GM10266 (cell line): ENCODE measurements around the gene TMEM132A.

Experiments used
- DNase-seq: peaks from one replicate; pipeline ENCODE4 v3.0.0; 2012; ENCODE audit errors: extremely low spot score
- CTCF ChIP-seq: IDR thresholded peaks from 2 replicates; pipeline ENCODE4 v1.5.1; 2012; ENCODE audit warnings: mild to moderate bottlenecking, low read depth; ENCODE audit not compliant: control insufficient read depth, insufficient read depth; ENCODE audit errors: missing control alignments

Gene TMEM132A

GRCh38 chr11:60934790-60935605 lies 10.7 kb downstream of the TMEM132A start:
- TF ChIP-seq CTCF = no peak
- DNase-seq = no peak

GRCh38 chr11:60935676-60936442 lies 11.6 kb downstream of the TMEM132A start:
- DNase-seq = no peak
- TF ChIP-seq CTCF = no peak

GRCh38 chr11:60936467-60937143 lies 12.3 kb downstream of the TMEM132A start:
- no peak for TF ChIP-seq CTCF
- DNase-seq = no peak

- no peak for TF ChIP-seq CTCF
- no peak for DNase-seq
These were observed 12.9 kb downstream of the TMEM132A start for GRCh38 chr11:60937144-60937527.

GRCh38 chr11:60937811-60938210 lies 13.6 kb downstream of the TMEM132A start:
- no peak for TF ChIP-seq CTCF
- no peak for DNase-seq

- DNase-seq = no peak
- no peak for TF ChIP-seq CTCF
These were observed 14.2 kb downstream of the TMEM132A start for GRCh38 chr11:60938500-60938899.

GRCh38 chr11:60939301-60939700 lies 15.0 kb downstream of the TMEM132A start:
- DNase-seq = no peak
- no peak for TF ChIP-seq CTCF
